ENCODE results near the gene CTDP1.

The CTDP1 gene

DNA sequence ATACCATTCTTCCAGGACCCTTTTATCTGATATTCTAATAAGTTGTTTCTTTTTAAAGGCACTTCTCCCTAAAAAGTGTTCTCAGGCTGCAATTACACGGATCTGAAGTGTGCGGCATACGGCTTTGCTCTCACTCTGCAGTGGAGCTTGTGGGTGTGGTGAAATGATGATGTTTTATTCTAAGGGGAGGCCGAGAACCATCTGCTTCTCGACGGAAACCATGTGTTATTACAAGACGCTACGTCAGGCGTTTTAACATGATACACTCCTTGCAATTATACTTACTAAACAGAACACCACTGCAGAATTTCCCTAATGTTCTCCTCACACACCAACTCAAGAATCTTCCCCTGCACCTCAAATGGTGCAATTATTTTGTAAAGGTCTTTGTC, 34.9 kb upstream of the CTDP1 start:
- DNase-seq (ENCODE audit: low read depth): no peak

DNA sequence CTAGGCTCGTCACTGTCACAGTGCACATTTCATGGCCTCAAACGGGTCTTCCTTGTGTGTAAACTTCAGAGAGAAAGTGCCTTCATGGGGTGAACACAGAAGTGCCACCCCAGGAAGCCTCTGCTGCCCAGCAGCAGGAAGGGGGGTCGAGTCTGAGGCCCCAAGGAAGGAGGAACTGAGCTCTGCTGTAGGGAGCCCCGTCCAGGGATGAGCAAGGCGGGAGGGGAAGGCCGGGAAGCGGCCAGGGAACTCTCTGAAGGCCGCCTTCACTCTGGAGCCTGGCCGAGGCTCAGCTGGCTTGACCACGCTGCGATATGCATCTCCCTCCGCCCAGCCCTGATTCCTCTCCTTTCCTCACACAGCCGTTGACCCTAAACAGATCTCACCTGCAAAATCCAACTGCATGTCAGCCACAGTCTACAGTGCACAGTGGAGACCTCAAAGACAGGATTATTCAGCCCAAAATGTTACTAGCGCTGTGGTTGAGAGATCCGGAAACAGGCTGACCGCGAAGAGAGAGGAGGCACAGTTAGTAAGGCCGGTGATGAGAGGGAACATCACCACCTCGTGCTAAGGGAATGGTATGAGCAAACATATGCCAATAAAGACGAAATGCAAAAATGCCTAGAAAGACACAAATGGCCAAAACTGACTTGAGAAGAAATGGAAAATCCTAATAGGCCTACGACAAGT, 34.2 kb upstream of the CTDP1 start:
- DNase-seq (ENCODE audit: low read depth): peak; percentile 60

DNA sequence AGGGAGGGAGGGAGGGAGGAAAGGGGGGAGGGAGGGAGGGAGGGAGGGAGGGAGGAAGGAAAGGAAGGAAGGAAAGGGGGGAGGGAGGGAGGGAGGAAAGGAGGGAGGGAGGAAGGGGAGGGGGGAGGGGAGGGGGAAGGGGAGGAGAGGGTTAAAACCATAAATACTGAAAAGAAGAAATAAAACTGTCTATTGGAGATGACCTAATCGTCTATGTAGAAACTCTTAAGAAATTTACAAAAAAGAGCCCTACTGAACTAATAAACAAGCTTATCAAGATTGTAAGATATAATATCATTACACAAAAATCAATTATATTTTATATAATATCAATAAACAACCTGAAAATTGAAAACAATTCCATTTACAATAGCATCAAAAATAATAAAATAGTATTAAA, 32.3 kb upstream of the CTDP1 start:
- DNase-seq (ENCODE audit: low read depth): no peak

DNA sequence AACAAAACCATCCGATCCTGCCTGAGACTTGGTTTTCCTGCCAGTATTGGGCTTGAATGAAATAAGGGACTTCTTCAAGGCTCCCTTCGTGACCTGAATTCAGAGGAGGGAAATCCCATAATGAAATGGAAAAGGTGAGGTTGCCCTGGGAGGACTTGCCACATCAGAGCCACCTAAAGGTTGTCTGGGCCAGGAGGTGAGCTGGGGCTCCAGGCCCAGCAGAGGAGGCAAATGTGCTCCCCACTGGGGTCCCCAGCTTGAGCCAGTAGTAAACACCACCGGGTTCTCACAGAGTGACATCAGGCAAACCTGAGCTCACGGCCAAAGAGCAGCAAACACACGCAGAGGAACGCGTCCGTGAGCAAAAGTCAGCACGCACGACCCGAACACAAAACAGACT, 28.6 kb upstream of the CTDP1 start:
- no peak for DNase-seq (ENCODE audit: low read depth)

DNA sequence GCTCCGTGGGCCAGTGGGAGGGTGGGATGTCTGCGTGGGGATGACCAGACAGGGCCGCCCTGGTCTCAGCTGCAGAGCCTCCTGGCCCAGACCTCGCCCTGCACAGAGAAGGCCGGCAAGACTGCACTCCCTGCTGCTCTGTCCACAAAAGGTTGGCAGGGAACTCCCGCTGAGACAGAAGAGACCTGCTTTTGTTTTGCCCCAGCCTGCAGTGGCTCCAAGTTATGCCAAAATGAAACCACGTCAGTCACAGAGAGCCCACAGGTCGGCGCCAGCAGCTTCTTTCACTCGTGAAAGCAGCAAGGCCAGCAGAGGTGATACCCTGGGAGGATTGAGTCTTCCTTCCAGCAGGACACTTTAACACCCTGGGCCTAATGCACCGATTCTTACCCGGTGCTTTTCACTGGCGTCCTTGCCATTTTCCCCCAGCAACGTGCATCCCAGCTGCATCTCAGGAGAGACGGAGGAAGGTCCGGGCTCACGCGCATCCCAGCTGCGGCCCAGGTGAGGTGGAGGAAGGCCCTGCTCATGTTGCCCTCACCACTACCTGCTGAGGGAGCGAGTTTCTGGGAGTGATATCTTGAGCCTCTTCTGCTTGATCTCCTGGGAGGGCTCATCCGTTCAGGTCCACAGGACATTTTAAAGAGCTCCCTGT, 22.1 kb upstream of the CTDP1 start:
- DNase-seq (ENCODE audit: low read depth): no peak

DNA sequence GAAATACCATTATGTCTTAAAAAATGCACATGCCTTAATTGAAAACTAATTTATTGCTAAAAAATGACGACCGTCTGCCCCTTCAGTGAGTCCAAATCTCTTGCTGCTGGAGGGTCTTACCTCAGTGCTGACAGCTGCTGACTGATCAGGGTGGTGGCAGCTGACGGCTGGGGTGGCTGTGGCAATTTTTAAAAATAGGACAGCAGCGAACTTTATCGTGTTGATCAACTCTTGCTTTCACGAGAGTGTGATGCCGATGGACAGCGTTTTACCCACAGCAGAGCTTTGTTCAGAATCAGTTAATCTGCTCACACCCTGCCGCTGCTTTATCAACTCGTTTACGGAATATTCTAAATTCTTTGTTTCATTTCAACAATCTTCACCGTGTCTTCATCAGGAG, 21.2 kb upstream of the CTDP1 start:
- no peak for DNase-seq (ENCODE audit: low read depth)

DNA sequence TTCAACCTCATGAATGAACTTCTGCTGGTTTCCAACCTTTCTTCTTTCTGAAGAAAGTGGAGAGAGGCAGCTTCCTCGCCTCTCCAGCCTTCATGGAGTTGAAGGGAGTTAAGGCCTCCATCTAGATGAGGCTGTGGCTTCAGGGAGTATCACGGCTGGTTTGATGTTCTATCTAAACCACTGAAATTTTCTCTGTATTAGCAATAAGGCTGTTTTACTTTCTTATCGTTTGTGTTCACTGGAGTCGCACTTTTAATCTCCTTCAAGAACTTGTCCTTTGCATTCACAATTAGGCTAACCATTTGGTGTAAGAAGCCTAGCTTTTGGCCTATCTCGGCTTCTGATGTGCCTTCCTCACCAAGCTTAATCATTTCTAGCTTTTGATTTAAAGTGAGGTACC, 19.9 kb upstream of the CTDP1 start:
- no peak for DNase-seq (ENCODE audit: low read depth)

DNA sequence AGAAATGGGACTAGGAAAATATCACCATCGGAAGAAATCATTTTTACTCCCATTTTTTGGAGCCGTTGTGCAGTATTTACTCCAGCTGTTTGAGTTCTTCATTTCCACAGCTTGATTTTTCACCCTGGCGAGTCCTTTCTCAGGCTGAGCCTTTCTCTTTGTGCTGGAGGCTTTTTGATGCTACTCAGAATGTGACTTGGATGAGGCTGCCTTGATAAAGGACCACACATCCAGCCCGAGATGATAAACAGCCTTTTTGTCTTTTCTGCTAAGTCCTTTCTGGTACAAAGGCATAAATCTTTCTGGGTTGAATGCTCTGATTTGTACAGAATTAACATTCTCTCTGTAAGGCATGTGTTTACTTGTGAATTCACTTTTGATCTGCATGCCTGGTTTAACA, 17.6 kb upstream of the CTDP1 start:
- no peak for DNase-seq (ENCODE audit: low read depth)

DNA sequence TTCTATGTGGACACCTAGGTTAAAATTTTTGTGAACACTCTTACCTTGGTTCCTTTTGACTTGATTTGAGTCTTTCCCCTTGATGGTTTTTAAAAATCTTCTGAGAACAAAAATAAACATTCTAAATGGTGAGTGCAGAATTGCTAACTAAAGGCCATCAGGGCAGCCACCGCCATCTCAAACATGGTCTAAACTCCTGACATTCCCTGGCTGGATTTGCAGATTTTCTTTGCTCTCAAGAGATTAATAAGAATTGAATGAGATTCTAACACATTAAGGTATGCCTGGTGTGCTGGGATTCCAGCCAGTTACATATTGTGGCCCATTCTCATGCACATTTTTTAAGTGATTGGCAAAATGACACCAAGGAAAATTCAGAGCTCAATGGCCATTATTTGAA, 17.2 kb upstream of the CTDP1 start:
- DNase-seq (ENCODE audit: low read depth): no peak

DNA sequence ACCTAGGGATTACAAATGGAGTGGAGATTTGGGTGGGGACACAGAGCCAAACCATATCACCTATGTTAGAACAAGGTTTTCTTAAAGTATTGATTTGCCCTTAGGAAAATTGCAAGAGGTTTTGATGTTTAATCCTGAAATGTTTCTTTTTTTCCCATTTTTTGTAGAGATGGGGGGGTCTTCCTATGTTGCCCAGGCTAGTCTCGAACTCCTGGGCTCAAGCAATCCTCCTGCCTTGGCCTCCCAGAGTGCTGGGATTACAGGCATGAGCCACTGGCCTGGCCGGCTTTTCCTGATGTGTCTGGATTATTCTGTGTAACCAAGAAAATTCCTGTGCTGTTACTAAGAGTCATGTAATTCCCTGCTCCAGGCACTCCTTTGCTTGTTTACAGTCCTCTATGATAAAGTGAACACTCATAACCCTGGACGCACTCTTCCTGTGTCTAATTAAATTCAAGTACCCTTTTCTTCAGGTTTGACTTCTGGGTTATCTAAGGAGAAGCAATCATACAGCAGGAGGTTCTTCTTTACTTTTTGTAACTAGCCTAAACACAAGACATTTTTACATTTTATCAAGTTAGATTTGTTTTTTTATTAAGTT, 15.0 kb upstream of the CTDP1 start:
- no peak for DNase-seq (ENCODE audit: low read depth)

DNA sequence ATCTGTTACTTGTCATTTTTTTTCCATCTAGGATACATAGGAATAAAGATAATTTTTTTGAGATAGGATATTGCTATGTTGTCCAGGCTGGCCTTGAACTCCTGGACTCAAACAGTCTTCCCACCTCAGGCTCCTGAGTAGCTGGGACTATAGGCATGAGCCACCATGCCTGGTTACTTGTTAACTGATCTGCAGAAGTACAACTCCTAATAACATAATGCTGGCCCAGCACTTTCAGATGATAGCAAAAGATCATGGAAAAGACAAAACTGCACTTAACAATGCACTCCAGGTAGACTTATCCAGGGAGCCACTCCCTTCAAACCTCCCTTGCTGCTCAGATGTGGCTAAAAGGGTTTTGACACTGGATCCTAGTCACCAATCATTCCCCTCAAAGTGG, 11.4 kb upstream of the CTDP1 start:
- DNase-seq (ENCODE audit: low read depth): no peak

DNA sequence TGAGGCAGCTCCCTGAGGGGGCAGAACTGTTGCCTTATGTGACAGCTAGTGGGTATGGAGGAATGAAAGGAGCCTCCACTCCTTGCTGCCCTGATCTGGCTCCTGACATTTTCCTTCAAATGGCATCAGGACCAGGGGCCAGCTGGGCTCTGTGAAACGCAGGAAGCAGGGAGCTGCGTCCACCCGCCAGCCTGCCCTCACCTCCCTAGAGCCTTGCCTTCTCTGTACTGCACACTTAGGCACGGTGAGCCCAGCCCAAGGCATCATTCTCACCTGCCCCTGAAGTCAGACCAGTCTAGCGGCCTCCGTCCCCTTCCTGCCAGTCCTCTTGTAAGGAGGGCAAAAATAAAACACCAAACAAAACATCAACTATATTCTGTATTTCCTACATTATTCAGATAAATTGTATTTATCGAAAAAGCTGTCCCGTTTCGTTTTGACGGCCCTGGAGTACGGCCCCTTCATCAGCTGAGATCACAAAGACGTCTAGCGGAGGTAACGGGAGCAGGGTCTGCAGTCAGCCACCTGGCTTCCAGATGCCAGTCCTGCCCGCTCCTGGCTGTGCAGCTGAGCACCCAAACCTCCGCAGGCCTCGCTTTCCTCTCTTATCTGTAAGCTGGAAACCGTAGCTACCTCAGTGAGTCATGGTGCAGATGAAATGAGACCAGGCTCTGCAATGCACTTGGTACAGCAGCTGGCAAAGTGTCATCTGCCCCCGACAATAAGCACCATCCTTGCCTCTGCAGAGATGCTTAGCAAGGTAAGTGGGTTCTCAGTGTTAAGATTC, 6.9 kb upstream of the CTDP1 start:
- DNase-seq (ENCODE audit: low read depth): no peak

DNA sequence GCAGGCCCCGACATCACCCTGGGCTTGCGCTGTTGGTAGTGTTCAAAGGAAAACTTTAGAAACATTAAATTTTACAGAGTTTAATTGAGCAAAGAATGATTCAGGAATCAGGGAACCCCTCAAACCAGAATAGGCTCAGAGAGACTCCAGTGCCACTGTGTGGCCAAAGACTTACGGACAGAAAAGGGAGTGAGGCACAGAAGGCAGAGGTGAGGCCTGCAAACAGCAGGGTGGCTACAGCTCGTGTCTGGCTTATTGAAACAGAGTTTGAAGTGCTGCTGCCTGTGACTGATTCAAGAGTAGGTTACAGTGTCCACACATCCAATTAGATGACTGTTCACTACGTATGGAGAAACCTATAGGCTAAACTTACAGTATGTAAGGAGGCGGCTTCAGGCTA, 2.4 kb upstream of the CTDP1 start:
- DNase-seq (ENCODE audit: low read depth): no peak

DNA sequence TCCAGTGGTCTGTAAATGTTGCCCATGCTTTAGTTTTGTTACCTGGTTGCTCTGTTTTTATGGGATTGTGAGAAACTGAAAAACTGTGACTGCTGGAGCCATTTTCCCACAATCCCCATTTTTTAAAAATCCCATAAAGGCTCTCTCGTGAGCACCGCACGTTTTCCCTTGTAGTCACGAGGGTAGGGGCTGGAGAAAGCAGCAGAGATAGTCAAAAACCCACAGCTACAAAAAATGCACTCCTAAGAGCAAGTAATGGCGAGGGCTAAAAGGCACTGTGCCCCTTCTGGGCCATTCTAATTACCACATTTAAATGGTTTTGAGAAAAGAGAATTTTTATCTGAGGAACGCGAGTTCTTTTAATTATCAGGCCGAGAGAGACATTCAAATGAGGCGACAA, 1.8 kb upstream of the CTDP1 start:
- no peak for DNase-seq (ENCODE audit: low read depth)

DNA sequence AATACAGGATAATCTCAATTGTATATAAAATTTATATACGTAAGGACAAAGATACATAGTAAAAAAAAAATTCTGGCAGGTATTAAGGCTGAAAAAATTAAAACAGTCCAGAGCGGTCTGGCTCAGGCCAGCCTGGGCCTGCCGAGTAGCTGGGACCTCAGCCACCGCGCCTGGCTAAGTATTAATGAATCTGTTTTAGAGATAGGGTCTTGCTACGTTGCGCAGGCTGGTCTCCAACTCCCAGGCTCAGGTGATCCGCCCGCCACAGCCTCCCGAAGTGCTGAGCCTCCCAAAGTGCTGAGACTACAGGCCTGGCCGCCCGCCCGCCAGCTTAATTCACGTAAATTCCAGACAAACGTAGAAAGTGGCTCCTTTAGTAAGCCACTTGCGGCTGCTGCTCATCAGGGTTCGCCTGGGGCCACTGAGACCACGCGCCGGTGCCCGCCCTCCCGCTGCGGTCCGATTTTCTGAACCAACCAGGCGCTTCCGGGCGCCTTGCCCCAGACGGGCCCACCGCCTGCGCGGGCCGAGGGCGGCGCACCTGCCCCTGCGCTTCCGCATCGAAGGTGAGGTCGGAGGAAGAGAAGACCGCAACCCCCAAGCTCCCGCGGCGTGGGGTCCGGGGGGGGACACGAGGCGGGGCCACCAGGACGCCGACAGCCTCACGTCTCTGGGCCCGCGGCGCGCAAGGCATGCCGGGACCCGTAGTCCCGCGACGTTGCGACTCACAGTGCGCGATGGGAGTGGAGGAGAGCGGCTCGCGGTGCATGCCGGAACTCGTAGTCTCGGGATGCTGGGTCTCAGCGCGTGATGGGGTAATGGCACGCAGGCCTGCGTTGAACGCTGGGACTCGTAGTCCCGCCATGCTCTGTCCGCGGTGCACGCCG, 695 bp upstream of the CTDP1 start:
- peak; percentile 91 for DNase-seq (ENCODE audit: low read depth)

DNA sequence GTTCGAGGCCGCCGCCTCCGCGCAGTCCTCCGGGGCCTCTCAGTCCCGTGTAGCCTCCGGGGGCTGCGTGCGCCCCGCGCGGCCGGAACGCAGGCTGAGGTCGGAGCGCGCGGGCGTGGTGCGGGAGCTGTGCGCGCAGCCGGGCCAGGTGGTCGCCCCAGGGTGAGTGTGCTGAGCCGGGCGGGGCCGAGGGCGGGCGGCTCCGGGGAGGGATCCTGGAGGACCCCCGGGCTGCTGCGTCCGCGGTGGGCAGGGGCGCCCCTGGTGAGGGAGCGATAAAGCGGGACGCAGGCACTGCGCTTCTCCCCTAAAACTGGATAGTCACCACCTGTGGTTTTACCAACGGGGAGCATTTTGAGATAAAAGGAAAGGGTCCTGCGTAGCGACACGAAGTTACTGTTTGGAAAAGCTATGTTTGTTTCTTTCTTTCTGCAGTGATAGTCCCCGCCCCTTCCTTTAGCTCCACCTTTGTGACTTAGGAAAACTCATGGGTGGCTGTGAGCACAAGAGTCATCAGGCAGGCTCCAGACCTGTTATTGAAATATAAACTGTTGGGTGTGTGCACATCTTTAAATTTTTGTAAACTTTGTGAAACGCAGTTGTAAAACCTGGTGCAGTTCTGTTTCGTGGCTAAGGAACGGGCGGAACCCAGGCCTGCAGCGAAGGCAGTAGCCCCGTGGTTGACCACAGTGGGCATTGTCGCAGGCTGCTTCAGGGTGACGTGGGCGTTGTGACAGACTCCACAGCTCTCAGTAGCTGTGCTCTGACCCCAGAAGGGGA, 687 bp downstream of the CTDP1 start:
- DNase-seq (ENCODE audit: low read depth): no peak

DNA sequence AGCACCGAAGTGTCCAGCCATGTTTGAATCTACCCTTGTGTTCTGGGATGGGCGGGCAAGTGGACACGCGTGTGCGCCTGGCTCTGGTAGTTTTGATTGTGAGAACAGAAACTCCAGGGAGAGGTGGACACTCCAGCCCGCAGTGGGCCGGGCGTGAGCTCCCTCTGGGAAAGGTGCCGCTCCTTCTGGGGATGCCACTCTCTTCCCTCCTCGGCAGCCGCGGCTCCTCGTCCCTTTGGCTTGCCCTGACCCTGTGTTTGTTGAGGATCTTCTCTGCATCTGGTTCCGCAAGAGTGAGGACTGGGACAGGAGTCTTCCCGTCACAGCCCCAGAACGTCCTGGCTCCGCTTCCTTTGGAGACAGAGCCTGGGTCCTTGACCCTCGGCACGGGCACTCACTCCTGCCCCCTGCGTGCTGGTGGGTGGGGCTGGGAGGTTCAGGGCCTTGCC, 1.3 kb downstream of the CTDP1 start:
- DNase-seq (ENCODE audit: low read depth): no peak

DNA sequence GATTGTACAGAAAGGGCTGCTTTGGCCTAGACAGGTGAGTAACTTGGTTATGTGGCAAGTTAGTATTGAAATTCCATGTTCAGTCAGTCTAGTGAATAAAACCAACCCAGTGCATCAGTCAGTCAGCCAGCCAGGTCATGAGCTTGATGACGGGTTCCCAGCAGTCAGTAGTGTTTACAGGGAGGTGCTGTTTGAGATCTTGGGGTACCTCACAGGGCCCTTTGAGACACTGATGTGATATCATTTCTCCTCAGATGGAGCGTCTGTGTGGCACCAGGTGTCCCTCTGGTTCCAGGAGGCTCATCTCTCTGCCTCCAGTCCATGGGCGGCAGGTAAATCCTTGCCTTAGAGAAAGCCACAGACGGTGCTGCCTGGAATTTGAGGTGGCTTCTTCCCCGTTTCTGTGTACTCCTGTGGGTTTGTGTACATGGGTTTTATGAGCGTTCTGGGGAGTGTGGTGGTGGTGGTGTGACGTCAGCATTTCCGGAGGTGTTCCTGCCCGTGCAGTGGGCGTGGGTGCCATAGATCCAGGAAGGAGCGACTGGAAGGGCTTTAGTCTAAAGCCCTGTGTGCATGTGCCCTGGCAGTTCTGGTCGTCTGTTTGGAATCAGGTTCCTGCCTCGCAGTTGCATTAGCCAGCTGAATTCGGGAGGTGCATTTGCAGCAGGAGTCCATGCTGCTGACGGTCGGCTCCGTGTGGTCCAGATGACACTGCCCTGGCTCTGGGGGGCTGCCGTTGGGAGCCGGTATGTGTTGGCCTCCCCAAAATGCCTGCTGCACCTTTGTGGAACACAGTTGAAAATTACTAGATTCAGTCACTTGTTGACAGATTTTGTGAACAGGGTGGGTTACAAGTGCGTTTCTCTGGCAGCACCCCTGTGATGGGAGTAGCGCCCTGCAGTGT, 2.1 kb downstream of the CTDP1 start:
- DNase-seq (ENCODE audit: low read depth): no peak

DNA sequence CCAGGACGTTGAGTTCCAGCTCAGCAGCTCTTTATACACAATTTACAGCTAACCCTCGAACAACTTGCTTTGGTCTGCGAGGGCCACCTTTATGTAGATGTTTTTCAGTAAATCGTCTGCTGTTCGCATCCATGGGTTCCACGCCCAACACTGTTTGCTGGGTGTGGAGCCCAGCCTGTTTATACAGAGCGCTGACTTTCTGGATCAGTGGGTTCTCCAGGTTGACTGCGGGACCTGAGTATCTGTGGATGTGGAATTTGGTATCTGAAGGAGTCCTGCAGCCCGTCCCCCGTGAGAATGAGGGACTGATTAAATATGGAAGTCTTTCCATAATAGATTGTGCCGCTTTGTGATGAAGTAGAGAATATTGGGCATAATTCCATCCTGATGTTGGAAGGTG, 2.9 kb downstream of the CTDP1 start:
- no peak for DNase-seq (ENCODE audit: low read depth)
